Activated naive CD4-positive, alpha-beta T cell (primary cell): Measurements from ENCODE around the gene RHEB.
"Not testable (repeated sequence)": the region's sequence is repeated elsewhere in the genome, so short reads cannot be mapped to it uniquely, and the experiment has no call there.

Experiments
- DNase-seq, 4 experiments: peaks; one replicate each; lab custom pipeline; 2025; lab: John Stamatoyannopoulos, UW

The RHEB gene, protein sequence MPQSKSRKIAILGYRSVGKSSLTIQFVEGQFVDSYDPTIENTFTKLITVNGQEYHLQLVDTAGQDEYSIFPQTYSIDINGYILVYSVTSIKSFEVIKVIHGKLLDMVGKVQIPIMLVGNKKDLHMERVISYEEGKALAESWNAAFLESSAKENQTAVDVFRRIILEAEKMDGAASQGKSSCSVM

DNA sequence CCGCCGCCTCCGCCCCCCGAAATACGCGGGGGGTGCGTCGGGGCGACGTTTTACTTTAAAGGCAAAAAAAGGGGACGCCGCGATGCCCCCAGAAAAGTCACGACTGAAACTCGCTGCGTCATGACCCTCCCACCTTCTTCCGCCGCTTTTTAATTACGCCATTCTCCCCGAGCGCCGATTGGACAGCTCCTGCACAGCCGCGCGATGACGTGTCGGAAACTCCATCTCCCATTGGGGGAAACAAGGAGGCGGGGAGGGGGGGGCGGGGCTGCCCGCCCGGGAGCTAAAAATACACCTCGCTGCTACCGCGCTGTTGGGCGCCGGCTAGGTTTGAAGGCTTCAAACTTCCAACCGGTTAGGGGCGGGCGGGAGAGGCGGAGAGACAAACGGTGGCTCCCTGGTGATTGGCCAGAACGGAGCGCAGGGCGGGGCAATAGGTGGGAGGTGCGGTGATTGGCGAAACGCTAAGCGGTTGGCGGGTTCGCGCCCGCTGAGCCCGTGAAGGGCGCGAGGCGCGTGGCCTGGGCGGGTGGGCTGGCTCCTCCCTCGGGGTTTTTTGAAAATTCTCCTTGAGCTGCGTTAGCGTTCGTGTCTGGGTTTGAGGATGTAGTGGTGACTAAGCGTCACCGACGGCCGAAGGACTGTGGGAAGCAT lies at the start of gene RHEB:
TSS of gene RHEB (minus strand) at position 131 of the 654 bp plus-strand sequence. CDS start 384 bp downstream, outside the sequence.
- peak; percentile 97 to 99 (median 98) for DNase-seq

DNA sequence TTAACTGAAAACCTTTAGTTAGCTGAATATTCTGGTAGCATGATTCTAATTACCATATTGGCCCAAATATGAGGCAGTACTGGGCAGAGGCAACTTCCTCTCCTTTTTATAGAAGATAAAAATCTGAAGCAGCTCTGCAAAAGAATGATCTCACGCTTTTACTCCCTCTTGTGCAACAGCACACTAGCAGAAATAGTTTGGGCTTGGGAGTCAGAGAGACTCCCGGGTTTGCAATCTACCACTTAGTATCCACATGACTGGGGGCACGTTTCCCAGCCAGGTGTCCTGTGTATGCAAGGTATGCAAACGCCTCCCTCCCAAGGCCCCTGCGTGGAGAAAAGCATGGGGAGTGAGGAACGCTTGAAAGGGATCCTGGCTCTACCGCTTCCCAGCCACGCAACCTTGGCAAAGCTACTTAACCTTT lies 47.2 kb upstream of the RHEB start:
- DNase-seq = no peak

DNA sequence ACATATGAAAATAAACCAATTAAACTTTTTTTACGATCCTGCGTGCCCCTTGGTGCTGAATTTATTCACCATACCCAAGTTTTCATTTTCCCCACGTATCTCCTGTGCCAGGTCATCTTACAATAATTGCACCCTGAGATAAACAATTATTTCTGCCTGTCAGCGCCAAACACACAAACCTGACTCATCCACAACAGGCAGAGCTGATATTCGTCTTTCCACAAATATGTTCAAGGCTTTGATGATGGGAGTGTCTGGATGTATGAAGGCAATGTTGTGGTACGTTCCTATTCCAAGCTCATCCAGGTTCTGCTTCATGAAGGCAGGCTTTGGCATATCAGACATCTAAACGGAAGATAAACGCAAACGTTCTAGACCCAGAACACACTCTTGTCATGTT lies 45.8 kb upstream of the RHEB start:
- DNase-seq = no peak

DNA sequence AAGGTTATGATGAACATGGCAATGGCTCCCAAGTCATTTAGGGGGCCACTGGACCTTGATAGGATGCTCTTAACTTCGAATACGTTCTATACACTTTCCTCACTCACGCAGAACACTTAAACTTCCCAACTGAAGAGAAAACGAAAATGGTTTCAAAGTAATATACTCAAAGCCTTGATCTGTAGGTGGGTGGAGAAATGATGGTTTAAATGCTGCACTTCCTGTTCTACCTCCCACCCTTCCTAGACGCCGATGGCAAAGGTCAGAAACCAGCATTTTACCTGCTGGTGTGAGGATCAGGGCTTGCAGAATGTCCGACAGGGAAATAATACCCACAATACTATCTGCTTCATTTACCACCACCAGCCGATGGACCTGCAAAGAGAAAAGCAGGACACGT lies 40.5 kb upstream of the RHEB start:
- no peak for DNase-seq

DNA sequence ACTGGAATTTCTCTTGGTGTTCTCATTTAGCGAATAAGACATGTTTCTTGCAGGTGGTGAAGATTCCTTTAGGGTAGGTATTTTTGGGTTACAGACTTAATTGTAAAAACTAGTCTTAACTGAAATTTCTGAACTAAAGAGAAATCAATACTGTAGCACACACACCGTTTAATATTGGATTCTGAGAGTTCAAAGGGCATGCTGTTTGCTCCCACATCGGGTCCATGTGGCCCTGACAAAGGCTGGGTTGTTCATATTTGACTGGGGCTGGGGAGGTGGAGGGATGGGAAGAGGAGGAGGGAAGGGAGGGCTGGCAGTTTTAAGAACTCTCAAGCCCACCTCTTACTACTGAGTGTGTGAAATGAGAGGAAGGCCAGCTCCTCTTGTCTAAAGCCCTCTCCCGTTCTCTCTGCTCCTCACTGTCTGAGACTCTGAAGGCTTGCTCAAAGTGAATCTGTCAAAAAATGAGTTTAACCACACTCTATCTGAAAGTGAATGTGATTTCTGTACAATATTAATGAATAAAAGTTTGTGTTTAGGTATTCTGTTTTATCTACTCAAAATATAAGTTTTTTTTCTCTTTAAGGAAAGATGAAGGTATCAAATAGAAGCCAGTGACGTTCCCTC lies 40.0 kb upstream of the RHEB start:
- no peak for DNase-seq

DNA sequence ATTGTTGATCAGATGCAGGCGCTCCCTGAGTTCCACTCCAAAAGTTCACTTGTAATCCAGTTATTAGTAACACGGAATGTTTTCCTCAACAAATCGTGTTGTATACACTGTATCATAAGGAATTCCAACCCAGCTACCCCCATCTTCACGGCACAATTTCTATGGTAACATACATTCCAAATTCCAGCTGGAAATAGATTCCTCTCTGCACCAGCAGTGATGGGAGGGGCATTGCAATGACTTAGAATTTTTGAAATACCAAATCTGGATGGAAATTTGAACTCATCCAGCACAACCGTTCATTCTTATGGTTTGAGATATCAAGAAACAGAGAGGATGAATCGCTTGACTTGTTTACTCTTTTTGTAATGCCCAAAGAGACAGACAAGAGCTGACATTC lies 38.9 kb upstream of the RHEB start:
- DNase-seq = no peak

DNA sequence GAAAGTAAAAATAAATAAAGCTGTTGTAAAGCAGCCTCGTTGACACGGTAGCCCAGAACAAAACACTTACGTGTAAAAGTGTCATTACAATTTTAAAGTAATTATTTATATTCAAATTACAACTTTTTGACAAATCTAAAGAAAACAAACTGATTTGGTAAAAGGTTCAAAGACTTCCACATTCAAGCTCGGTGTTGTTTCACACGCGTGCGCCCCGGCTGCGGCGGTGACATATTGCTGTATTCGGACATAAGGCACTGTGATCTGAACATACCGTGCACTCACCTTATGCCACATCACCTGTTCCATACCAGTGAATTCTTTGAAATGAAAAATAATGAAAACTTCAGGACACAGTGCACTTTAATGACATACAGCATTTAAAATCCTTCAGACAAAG lies 36.9 kb upstream of the RHEB start:
- no peak for DNase-seq

DNA sequence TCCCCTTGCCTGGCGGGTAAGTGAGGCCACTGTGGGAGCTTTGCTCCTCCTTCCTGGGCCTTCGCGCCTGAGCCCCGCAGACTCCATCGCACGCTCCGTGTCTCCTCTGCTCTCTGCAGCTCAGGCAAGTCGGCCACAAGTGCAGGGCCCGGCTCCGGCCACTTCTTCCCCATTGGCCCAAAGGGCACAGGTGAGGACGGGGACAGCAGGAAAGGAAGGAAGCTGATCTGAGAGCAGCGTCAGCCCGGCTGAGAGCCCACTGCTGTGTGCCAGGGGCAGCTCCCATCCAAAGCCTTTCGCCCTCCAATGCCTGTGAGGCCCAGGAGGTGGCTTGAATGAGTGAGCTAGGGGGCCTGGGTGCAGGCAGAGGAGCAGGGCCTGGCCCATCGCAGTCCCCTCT lies 33.7 kb upstream of the RHEB start:
- DNase-seq = no peak

DNA sequence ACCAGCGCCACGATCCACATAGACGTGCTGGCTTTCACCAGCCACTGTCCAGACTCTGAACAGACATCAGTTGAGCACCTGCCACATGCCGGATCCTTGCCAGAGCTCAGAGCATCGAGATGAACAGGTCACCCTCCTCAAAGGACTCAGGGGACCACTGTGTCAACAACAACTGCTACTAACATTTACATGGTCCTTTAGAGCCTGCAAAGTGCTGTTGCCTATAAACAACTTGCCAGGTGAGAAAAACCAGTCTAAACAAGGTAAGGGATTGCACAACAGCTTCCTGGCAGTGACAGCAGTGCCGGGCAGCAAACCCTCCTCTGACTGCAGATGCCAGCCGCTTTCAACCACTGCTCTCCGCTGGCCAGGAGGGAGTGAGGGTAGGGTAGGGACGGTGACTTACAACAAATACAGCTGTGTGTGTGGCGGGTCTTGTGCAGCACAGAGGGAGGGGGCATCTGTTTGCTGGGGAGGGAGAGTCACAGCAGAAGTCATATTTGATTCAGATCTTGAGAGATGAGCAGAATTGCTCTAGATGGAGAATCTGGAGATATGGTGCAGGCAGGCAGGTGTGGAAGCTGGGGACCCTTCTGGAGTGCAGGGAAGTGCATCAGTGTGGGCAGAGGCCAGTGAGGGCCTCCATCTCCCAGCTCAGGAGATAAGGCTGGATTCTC lies 32.8 kb upstream of the RHEB start:
- DNase-seq = no peak

DNA sequence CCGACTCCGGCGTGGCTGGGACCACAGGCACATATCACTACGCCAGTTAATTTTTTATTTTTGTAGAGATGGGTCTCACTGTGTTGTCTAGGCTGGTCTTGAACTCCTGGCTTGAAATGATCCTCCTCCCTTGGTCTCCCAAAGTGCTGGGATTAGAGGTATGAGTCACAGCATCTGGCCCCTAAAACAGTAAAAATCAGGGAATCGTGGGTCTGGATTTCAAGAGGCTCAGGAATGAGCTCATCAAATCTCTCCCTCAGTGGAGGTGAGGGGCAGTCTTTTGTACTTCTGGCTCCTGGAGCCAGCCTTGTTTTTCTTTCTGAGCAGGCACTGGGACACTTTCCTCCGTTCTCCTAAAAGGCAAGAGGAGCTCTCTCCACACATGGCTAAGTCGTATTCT lies 32.1 kb upstream of the RHEB start:
- DNase-seq = no peak

DNA sequence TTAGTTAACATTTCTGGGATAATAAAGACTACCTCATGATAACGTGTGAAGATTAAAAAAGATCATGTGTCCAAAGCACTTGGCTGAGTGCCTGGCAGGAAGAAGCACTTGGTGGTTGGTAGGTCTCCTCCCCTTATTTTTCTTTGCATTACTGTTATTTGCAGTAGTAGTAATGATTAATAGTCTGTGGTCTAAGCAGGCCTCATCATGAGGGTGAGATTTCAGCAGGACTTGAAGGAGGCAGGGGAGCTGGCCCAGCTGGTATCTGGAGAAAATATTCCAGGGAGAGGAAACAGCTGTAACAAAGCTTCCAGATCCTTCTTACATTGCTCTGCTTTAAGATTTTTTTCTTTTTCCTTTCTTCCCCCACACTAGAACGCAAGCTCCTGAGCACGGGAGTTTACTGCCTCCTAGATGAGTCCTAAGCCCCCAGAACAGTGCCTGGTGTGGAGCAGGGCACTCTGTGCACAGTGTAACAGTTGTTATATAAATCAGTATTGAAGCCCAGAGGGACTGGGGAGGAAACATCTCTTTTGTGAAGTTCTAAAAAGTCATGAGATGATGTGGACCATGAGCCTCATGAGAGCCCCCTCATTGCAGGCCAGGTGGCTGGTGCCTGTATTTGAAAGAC lies 31.1 kb upstream of the RHEB start:
- DNase-seq = no peak

DNA sequence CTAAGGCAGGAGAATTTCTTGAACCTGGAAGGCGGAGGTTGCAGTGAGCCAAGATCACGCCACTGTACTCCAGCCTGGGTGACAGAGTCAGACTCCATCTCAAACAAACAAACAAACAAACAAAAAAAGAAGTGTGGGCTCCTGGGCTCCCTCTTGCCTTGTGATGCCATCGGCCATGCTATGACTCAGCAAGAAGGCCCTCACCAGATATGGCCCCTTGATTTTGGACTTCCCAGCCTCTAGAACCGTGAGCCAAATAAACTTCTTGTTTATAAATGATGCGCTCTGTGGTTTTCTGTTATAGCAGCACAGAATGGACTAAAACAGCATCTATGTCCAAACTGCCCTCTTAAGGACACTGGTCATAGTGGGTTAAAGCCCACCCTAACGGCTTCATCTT lies 29.9 kb upstream of the RHEB start:
- no peak for DNase-seq

DNA sequence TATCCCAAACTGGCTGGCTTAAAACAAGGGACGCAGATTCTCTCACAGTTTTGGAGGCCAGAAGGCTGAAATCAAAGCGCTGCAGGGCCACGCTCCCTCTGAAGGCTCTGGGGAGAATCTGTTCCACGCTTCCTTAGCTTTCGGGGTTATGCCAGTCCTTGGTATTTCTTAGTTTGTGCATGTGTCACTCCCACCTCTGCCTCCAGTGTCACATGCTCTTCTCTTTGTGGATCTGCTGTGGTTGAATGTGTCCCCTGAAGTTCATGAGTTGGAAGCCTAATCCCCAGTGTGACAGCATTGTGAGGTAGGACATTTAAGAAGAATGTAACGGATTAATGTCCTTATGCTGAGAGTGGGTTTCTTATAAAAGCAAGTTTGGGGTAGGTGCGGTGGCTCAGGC lies 29.4 kb upstream of the RHEB start:
- DNase-seq = no peak

DNA sequence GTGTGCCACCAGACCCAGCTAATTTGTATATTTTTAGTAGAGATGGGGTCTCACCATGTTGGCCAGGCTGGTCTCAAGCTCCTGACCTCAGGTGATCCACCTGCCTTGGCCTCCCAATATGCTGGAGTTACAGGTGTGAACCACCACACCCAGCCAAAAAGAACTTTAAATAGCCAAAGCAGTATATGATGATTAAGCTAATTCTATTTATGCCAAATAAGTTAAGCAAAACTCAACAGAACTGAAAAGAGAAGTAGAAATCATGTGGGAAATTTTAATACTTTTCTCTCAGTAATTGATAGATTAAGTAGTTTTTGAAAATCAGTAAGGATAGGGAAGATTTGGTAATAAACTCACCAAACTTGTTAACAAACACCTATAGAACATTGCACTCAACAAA lies 24.5 kb upstream of the RHEB start:
- no peak for DNase-seq

DNA sequence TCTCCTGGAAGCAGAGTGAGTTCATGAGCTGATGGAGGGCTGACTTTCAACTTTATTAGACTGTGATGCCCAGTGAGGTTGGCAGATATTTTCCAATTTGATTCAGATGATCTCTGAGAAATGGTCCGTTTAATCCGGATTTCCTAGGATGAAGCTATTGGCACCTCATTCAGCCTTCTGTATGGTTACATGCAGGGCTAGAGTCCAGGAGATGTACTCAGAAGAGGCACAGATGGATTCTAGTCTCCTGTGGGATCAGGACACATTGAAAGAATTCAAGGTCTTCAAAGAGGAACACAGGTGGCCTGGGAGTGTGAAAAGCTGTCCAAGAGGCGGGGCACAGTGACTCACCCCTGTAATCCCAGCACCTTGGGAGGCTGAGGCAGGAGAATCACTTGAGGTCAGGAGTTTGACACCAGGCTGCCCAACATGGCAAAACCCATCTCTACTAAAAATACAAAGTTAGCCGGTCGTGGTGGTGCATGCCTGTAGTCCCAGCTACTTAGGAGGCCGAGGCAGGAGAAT lies 23.0 kb upstream of the RHEB start:
- no peak for DNase-seq

DNA sequence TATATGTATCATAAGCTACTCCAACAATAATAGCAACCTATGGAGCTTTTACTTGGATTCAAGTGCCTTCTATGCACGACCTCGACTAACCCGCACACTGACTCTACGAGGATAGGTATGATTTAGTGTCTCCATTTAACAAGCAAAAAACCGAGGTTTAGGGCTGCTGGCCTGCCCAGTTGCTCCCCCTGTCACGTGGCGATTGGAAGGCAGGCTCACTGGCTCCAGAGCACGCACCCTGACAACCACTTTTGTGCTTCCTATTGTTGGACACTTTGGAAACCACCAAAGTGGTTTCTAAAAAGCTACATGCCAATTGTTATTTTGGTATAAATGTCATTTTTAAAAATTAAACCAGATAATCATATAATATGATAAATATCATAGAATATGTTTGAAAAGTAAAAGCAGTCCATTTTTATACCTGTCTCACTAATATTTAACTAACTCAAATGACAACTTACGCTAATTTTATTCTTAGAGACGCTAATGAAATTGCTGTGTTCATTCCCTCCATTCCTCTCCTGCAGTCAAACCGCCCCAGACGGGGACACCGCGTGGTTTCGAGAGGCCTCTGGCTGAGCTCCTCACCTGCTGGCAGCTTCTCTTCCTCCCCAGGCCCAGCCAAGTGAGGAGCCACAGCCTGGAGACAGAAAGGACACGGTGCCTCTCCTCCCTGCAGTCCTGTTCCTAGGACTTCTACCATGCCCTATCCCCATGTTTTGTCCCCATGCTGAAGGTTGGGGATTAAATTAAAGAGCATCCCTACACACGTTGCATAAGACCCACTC lies 22.2 kb upstream of the RHEB start:
- DNase-seq = no peak

DNA sequence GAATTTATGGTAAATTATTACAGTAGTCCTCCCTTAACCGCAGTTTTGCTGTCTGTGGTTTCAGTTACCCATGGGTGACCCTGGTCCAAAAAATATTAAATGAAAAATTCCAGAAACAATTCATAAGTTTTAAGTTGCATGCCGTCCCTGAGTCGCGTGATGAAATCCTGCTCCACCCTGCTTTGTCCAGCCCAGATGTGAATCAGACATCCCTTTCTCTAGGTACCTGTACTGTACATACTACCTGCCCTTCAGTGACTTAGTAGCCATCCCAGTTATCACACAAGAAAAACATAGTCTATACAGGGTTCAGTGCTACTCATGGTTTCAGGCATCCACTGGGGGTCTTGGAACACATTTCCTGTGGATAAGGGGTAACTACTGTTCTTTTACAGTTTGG lies 20.5 kb upstream of the RHEB start:
- DNase-seq = no peak

DNA sequence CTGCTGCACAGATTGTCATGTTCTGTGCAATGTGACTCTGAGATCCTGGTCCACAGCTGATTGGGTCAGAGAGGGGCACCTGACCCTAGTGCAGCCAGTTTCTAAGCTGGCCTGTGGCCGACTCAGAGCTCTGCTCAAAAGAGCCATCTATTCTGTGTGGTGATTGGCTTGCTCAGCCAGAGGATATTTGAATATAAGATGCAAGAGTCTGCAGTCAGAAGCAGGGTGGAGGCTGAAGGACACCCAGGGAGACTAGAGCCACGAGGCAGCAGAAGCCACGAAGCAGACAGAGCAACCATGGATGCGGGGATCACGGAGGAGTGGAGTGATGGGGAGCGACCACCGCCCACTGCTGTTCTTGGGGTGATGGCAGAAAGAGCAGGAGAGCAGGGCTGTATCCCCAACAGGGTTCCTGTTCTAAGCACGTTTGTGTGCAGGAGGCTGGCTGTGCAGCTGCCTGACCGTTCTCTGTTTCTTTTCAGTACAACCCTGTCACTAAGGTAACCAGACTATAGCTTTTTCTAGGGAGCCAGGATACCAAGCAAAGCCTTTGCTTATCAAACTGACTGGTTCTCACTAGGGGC lies 19.5 kb upstream of the RHEB start:
- no peak for DNase-seq

DNA sequence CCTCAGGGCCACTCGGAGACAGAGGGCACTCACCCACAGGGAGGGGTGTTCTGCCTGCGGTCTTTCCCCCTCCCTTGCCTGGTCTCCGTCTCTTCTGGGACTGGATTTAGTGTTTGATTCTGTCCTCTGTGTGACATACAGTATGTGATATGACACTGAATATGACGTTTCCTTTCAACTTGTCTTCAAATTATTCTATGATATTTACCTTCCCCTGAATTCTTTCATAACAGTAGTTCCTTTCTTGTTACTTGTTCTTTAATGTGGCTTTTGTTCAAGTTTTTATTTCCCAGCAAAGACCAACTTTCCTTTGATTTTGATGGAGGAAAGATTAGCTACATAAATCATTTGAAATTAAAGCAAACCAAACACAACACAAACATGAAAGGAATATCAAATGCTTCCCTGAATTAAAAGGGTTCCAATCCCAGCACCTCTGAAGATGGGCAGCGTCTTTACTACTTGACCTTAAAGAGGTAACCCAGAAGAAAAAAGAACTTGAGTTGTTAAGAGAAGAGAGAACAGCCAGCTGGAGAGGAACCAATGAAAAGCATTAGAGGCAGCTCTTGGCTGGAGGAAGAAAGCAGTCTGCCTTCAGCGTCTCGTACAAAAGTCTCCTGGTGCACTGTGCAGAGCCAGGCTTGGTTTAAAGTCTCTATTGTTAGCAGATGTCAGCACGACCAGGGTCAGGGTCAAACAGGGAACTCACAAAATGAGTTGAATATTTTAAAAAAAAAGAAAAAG lies 18.3 kb upstream of the RHEB start:
- no peak for DNase-seq

DNA sequence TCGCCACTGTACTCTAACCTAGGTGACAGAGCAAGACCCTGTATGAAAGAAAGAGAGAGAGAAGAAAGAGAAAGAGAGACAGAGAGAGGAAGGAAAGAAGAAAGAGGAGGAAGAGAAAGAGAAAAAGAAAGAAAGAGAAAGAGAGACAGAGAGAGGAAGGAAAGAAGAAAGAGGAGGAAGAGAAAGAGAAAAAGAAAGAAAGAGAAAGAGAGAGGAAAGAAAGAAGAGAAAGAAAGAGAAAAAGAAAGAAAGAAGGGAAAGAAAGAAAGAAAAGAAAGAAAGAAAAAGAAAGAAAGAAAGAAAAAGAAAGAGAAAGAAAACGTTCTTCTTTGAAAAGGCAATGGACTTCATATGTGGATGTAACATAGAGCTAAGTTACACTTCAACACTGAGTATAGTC lies 16.5 kb upstream of the RHEB start:
- not testable (repeated sequence) for DNase-seq
